A172 (cell line): Measurements from ENCODE around the gene STK25. TPM values are rescaled to one million over a fixed set of nuclear protein-coding genes. Genes with fewer than 3 reads are reported as not detected.
"Not testable (repeated sequence)": the region's sequence is repeated elsewhere in the genome, so short reads cannot be mapped to it uniquely, and the experiment has no call there.

Experiments
- DNase-seq: peaks from one replicate; pipeline ENCODE4 v3.0.0-alpha.2; 2015; ENCODE audit warnings: low spot score
- total RNA-seq: library from RNA; depleted of rRNA; stranded (reverse); fragments of >200 nt; shearing (Covaris generic); gene quantifications from 2 replicates; pipeline ENCODE4 v1.2.3, GENCODE V29; 2014; rRNA removed

Gene STK25
- total RNA-seq, 1 experiment from 2014 or later, result 202 TPM

DNA sequence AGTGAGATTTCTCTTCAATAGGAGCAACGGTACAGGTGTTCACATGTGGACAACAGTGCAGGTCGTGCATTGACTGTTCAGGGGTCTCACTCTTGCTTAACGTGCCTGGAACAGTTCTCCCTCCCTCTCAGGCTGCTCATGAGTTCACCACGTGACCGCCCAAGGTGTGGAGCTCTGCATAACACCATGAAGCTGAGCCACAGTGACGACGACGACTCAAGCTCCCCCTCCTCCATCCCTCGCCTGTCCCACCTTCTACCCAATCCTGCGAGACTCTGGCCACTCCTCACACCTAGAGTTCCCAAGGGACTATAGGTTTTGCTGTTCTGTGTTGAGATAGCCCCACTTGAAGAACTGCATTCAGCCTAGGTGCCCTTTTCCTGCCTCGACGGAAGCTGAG, 42.8 kb downstream of the STK25 start:
- DNase-seq, result no peak

DNA sequence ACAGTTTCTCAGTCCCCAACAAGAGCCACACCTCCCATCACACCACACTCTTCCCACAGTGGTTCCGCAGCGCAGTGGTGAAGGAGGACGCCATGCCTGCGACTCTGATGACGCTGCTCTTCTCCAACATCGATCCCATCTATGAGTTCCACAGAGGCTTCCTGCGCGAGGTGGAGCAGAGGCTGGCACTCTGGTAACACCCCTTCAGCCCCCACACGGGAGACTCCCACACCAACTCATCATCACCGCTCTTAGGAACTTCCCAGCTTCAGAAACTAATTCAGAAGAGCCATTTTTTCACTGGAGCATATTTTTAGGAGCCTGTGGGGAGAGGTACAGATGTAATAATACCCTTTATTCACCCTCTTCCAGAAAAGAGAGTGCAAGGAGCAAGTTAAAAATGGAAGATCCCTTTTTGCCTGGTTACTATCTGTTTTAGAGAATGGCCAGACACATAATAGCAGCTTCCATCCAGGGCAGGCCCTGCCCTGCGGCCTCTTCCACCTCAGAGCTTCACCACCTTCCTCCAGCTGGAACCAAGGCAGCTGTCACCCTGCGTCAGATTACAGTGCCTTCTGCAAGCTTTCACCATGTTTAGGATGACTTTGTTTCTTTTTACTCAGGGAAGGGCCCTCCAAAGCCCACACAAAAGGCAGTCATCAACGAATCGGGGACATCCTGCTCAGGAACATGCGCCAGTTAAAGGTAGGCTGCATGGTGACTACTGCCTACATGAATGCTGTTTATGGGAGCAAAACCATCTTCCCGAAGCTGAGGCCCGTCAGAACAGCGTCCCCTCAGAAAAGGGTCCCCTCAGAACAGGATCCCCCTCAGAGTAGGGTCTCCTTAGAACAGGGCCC, 44.9 kb downstream of the STK25 start:
- DNase-seq, result no peak

DNA sequence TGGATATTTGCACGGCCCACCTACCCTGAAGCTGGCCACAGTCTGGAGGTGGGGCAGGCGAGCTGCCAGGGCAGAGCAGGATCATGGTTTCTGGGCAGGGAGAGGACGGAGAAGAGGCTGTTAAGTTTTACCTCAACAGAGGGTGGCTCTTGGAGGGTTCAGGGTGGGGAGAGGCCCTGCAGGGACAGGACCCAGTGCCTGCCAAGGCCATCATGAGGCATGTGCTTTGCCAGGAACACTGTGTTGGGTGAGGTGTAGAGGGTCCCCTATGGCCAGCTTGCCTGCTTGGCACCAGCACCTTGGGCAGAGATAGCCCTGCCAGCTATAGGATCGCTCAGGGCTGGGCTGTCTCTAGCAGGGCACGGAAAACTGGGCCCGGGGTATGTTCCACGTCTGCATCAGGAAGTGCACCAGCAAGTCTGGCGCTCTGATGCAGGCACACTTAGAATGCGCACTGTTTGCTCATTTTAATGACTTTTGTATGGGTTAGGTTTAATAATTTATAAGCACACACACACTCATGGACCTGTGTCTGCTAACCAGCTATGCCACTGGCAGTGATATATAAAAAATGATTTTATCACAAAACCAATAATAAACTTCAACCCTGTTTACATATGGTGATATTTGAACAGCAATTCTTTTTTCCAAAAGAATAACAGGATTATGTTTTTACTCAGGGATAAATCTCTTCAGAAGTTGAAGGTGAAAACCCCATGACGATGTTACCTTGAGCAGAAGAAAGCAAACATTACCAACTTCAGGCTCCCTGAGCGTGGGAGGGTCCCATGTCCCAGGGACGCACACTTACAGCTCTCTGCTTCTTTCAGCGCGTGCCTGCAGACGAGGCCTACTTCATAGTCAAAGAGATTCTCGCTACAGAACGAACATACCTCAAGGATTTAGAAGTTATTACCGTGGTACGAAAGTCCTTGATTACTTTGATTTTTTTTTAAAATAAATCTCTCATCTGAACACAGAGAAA, 46.4 kb downstream of the STK25 start:
- DNase-seq, result no peak

DNA sequence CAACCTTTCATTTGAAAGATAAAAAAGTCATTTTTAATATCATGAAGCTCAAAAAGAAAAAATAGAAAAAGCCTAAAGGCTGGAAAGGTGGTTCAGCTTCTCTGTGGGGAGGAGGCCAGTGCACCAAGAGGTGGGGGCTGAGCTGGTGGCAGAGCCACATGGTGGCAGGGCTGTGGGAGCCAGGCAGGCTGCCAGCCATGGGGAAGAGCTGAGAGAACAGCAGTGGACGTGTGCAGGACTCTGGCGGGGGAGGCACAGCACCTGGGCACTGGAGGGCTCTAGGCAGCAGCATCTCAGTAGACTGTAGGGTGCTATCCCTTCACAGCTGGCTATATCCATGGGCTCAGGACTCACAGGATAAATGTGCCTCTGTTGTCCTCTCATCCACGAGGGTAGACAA, 47.8 kb downstream of the STK25 start:
- no peak for DNase-seq

DNA sequence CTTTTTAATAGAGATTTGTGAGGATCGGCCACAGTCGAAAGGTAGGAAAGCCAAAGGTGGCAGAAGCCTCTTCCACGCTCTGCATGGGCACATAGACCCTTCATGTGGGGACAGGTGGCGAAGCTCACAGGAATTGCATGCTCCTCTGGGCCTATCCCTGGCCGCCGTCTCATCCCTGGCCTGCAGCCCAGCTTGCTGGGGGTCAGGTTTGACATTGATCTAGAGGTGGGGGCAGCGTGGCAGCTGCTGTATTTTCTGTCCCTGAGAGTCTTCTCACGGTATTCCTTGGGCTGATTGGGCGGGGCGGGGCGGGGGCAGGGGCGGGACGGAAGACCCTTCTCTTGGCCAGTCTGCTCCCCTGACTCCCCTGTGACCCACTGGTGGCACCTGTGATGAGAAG, 48.9 kb downstream of the STK25 start:
- no peak for DNase-seq

DNA sequence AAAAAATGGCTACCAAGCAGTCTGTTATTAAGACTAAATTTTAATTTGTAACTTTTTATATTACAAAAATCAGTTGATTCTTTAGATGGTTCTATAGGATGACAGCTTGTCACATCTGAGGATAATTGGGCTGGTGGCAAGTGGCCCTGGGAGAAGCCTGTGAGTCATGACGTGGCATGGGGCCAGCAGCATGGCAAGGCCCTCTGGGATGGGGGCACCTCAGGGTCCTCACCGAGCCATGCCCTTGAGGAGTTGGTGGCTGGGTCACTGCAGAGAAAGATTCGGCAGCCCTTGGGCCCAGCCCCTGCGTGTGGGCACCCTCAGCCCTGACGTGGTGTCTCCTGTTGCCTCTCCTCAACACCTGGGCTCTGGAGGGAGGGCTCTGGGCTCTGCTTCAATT, 49.7 kb downstream of the STK25 start:
- no peak for DNase-seq

DNA sequence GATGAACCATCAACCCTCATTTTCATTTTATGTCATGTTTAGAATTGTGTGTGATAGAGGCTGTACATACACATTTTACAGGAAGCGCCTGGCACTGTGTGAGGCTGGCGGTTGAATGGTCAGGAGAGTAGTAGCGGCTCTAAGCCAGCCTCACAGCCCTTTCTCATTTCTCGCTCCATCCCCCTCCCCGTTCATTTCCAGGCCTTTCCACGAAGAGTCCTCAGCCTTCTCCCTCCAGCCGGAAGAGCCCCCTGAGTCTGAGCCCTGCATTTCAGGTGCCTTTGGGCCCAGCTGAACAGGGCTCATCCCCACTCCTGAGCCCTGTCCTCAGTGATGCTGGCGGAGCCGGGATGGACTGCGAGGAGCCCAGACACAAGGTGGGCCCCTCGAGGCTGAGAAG, 51.8 kb downstream of the STK25 start:
- DNase-seq, result no peak

DNA sequence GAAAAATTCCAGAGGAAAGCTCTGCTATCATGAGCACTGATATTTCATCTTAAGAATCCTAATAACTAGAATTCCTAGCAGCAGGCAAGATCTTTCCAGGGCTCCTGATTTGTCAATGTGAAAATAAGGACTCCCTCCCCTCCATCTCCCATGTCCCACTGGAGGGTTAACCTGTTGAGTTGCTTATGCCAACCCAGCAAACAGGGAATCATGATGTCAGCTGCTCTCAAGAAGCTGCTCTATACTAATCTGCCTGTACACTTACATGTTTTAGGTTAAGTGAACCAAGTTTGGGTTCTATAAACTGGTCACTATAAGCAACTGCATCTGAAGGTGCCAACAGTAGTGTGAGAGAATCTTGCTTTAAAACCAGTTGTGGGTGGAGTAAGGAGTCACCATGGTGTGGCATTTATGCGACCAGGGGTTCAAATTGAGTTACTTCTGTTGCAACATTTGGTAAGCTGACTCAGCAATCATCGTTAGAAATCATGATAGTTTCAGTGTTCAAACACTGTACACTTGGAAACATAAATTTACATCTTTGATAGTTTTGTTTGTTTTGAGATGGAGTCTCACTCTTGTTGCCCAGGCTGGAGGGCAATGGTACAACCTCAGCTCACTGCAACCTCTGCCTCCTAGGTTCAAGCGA, 53.4 kb downstream of the STK25 start:
- DNase-seq, result no peak

DNA sequence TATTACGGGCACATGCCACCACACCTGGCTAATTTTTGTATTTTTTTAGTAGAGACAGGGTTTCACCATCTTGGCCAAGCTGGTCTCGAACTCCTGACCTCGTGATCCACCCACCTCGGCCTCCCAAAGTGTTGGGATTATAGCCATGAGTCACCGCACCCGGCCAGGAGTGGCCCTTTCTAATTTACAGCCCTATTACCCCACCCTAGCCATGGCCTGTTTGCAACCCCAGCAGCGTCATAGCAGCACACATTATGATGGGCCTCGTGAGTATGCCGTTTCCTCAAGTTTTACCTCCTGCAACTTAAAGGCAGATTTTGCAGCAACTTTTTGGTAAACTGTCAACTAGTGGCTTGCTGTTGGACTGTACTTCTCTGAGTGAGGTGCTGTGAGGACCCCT, 54.5 kb downstream of the STK25 start:
- DNase-seq, result not testable (repeated sequence)

DNA sequence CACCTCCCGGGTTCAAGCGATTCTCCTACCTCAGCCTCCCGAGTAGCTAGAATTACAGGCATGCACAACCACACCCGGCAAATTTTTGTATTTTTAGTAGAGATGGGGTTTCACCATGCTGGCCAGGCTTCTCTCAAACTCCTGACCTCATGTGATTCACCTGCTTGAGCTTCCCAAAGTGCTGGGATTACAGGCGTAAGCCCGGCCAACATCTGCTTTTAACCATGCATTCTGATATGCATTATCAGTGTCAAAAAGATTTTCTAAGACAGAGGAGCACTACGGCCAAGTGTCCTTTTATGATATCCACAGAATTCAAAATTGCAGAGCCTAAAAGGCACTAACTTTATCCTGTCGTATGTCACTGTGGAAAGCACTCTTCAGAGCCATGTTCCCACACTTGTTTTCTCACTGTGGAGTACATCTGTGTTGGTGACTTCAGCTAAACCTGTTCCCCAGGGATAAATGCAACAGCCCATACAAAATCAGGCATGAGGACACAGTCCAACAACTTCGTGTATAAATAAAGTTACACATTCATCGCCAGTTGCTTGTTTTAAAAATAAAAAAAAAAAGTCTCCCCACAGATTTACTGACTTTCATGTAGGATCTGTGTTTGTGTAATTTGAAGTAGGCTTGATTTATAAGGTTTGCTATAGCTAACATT, 56.4 kb downstream of the STK25 start:
- no peak for DNase-seq

DNA sequence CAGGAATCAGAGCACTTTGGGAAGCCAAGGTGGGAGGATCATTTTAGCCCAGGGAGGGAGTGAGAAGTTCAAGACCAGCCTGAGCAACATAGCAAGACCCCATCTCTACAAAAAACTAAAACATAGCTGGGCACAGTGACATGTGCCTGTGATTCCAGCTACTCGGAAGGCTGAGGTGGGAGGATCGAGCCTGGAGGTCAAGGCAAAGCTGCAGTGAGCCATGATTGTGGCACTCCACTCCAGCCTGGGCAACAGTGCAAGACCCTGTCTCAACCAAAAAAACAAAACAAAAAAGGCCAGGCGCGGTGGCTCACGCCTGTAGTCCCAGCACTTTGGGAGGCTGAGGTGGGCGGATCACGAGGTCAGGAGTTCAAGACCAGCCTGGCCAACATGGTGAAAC, 58.3 kb downstream of the STK25 start:
- DNase-seq, result not testable (repeated sequence)

DNA sequence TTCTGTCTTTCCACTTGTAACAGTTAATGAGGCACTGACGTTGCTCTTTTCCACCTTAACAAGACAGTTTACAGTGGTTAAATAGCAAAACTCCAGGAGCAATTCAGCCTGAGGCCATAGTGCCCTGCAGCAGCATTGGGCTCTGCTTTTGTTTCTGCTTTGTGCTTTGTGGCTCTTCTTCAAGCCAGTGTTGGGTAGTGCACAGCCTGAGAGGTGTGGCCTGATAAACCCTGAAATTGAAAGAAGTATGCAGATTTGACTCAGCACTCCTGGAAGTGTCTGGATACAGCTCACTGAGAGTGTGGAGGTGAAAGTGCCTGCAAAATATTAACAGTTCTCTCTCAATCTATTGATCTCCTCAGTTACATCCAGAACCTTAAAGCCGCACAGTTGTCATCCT, 63.0 kb downstream of the STK25 start:
- DNase-seq, result no peak

DNA sequence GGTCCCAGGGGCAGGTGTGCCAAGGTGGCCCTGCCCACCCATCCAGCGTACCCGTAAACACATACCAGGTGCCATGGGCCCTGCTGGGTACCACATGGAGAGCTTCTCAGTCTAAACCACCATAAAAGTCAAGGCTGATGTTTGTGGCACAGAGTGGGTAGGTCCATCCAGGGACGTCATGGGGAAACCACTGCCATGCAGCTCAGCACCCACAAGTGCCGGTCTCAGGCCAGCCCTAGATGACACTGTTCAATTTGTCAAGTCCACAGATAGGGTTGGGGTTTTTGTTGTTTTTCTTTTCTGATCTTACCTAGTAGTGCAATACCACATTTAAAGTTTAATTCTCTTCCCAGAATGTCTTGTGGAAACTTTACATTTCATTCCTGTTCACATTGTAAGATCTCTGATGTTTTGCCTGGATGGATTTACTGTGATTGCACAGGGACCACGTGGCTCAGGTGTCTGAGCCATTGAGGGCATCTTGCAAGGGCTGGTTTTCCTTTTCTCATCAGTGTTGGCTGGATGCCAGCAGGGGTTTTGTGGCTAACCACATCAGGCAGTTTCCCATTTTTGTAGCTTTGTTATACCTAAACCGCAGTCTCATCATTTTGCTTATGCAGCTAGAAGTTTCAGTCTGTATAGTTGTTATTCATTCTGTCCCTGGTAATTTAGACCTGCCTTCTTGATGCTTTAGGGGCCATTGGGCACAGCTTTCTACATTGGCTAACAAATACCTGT, 64.7 kb downstream of the STK25 start:
- DNase-seq, result peak; percentile 91

Other genes with a start within 250 kb of the STK25 start
- gene HDLBP, start 192.9 kb downstream of the STK25 start, total RNA-seq, result 458 and 509 TPM in 2 replicates
- 374 and 393 TPM in 2 replicates for gene SEPTIN2, start 192.7 kb downstream of the STK25 start, total RNA-seq
- 36.6 and 47.3 TPM in 2 replicates for gene FARP2, start 152.3 kb downstream of the STK25 start, total RNA-seq
- 0.07 and 0.60 TPM in 2 replicates for gene BOK, start 50.2 kb upstream of the STK25 start, total RNA-seq
- 80.6 and 85.7 TPM in 2 replicates for gene THAP4, start 128.6 kb upstream of the STK25 start, total RNA-seq
- gene ATG4B, start 129.1 kb upstream of the STK25 start, total RNA-seq, result 111 and 132 TPM in 2 replicates
- gene DTYMK, start 178.2 kb upstream of the STK25 start, total RNA-seq, result 136 and 156 TPM in 2 replicates
- gene ING5, start 193.5 kb upstream of the STK25 start, total RNA-seq, result 12.8 and 14.5 TPM in 2 replicates
- gene D2HGDH, start 226.0 kb upstream of the STK25 start, total RNA-seq, result 12.6 and 14.6 TPM in 2 replicates